Fibroblast of the conjunctiva (primary cell): Measurements from ENCODE around the gene EIF3B.
"Not testable (repeated sequence)": the region's sequence is repeated elsewhere in the genome, so short reads cannot be mapped to it uniquely, and the experiment has no call there.

Experiments
- DNase-seq: peaks from one replicate; pipeline ENCODE4 v3.0.0-alpha.2; 2010; ENCODE audit warnings: low read depth

EIF3B gene

DNA sequence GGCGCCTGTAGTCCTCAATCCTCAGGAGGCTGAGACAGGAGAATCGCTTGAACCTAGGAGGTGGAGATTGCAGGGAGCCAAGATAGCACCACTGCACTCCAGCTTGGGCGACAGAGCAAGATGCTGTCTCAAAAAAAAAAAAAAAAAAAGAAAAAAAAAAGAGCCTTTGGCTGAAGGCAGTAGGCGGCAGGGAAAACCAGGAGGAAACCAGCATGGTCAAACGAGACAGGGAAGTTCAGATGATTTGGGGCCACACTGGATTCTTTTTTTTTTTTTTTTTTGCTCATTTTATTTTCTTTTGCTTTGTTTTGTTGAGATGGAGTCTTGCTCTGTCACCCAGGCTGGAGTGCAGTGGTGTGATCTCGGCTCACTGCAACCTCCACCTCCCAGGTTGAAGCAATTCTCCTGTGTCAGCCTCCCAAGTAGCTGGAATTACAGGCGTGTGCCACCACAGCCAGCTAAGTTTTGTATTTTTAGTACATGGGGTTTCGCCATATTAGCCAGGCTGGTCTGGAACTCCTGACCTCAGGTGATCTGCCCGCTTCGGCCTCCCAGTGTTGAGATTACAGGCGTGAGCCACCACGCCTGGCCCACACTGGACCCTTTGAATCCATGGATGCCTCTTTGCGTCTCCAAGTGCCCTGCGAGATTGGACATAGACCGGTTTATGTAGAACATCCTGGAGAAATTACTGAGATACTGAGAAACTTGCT lies 7.1 kb upstream of the EIF3B start:
- not testable (repeated sequence) for DNase-seq

DNA sequence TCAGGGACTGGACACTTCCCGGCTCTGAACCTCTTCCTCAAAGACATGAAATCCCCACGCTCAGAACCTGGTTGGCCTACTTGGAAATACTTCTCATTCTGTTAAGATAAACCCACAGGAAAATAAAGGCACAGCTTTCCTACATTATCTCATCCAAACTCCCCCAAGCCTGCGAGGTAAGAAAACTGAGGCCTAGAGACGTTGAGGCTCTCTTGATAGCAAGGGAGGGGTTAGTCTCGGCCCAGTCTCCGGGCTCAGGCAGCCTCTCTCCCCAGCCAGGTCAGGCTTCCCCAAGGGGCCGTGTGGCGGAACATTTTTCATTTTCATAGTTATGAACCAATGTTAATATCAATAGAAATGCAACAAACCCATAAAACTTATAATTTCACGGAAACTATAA lies 4.6 kb upstream of the EIF3B start:
- no peak for DNase-seq

DNA sequence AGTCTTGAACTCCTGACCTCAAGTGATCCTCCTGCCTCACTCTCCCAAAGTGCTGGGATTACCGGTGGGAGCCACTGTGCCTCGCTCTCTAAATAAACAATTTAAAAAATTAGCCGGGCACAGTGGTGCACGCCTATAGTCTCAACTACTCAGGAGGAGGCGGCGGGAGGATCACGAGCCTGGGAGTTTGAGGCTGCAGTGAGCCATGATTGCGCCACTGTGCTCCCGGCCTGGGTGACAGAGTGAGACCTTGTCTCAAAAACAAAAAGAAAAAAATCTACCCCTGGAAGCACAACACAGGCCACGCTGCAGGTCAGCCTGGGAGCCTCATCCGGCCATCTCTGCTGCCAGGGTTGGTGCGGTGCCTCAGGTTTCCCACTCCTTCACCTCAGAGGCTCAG lies 3.8 kb upstream of the EIF3B start:
- DNase-seq, result no peak

DNA sequence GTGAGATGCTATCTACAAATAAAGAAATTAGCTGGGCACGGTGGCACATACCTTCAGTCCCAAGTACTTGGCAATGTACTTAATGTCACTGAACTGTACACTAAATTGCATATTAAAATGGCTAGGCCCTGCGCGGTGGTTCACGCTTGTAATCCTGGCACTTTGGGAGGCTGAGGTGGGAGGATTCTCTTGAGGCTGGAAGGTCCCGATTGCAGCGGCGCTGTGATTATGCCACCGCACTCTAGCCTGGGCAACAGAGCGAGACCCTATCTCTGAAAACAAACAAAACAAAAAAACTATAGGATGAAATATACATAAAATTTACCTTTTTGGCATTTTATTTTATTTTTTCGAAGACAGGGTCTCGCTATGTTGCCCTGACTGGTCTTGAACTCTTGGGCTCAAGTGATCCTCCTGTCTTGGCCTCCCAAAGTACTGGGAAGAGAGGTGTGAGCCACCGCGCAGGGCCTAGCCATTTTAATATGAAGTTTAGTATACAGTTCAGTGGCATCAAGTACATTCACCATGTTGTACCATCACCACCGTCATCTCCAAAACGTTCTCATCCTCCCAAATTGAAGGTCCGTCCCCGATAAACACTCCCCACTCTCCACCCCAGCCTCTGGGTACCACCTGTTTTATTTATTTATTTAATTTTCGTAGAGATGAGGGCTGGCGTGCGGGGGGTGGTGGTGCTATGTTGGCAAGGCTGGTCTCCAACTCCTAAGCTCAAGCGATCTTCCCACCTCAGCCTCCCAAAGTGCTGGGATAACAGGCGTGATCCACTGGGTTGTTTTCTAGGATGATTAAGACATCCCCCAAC lies 1.3 kb upstream of the EIF3B start:
- no peak for DNase-seq

DNA sequence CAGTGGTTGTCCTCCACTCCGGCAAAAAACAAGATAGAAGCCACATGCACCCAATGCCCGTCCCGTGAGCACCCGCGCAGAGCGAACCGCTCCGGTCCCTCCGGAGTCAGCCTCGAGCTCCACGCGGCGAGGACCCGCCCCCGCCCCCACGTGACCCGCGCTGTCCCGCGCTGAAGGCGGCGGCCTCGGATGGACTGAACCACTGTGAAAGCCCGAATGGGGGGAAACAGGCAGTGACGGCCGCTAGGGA lies 766 bp upstream of the EIF3B start:
- peak; percentile 80 for DNase-seq

DNA sequence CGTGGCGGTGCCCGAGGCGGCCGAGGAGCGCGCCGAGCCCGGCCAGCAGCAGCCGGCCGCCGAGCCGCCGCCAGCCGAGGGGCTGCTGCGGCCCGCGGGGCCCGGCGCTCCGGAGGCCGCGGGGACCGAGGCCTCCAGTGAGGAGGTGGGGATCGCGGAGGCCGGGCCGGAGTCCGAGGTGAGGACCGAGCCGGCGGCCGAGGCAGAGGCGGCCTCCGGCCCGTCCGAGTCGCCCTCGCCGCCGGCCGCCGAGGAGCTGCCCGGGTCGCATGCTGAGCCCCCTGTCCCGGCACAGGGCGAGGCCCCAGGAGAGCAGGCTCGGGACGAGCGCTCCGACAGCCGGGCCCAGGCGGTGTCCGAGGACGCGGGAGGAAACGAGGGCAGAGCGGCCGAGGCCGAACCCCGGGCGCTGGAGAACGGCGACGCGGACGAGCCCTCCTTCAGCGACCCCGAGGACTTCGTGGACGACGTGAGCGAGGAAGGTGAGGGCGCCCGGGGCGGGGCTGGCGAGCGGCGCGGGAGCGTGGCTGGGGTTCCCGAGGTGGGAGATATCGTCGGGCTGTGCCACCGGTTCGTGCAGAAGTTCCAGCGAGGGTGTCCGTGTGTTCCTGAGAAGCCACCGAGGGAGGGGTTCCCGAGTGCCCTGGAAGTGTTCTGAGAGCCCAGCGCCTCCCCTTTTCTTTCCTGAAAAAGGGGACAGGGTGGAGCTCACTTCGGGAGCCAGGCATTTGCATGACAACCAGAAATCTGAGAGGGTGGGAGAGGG lies 495 bp downstream of the EIF3B start:
- no peak for DNase-seq

DNA sequence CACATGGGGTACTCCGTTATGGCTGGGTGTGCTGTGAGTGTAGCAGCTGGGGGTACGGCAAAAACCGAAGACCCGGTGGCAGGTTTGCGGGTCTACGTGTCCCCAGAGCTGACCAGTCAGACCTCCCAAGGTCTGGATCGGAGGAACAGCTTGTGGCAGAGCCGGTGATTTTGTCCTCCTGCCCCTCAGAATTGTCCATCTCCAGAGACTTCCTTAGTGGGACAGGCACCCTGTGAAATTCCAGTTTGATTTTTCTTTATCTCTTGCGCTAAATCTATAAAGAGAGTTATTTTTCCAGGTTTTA lies 1.0 kb downstream of the EIF3B start:
- no peak for DNase-seq

DNA sequence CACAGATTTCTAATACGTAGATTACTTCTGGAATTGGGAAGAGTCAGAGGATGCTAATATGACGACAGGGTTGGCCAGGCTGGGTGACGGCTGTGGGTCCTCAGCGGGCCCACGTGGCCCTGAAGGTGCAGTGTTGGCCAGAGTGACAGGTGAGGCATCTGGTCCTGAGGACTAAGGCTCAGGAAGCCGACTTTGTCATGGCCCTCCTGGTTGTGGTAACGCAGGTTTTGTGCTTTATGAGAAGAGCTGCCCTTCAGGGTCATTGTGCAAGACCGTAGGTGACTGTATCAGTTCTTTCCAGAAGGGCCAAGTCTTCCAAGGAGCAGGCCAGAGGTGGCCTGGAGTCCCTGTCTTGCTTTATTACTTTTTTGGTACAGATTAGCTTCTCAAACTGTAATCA lies 2.5 kb downstream of the EIF3B start:
- no peak for DNase-seq

DNA sequence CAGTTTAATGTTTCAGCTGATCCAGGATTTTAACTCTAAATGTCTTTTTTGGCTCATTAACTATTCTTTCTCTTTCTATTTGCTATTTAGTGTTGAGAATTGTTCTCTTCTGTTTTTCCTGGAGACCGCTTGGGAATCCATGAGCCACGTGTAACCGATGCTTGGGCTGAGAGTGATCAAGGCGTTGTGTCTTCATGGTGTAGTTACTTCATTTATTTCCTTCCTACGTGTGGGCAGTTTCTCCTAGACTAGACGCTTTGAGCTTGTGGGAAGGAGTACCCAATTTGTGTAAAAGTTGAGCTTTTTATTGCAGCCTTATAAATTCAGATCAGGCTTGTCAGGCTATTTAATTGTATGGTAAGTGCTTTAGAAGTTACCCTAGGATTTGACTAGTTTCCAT lies 2.9 kb downstream of the EIF3B start:
- DNase-seq, result no peak

DNA sequence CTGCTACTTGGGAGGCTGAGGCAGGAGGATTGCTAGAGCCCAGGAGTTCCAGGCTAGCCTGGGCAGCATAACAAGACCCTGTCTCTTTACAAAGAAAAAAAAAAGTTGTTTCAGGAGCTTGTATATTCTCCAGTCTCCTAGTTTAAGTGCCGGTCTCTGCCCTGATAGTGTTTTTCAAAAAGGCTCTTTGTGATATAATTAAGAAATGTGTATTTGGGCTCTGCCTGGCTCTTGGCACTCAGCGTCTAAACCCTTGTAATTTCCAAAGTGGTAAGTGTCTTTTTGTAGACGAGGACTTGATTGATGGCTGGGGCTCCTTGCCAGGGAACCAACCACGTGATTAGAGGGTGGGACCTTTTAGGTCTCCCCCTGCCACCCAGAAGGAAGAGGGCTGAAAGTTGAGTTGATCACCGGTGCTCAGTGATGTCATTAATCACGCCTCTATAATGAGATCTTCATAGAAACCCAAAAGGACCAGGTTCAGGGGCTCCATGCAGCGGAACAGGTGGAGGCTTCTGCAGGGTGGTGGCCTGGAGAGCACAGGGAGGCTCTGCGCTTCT lies 4.4 kb downstream of the EIF3B start:
- DNase-seq, result no peak

DNA sequence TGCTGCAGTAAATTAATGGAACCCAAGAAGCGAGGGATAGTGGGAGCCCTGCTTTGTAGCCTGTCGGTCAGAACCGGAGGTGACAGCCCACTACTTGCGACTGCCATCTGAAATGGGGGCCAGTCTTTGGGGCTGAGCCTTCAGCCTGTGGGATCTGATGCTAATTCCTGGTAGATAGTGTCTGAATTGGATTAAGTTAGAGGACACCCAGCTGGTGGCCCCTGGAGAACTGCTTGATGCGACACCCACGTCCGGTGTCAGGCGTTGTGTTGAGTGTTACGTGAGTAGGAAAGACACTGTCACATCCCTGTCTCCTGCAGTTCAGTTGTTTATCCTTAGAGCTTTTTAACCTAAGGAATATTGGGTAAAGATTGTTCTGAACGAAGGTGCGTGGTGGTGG lies 5.0 kb downstream of the EIF3B start:
- no peak for DNase-seq

DNA sequence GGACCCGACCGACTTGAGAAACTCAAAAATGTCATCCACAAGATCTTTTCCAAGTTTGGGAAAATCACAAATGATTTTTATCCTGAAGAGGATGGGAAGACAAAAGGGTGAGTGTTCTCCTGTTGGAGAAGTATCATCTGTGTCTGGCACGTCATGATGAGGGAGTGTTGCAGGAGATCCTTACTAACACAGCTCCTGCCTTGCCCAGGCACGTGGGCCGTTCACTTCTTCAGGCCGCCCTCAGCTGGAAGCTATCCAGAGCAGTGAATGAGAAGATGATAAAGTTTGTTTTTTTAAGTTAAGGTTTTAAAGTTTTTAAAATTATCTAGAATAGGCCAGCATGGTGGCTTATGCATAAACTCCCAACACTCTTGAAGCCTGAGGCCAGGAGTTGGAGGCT lies 6.2 kb downstream of the EIF3B start:
- no peak for DNase-seq

DNA sequence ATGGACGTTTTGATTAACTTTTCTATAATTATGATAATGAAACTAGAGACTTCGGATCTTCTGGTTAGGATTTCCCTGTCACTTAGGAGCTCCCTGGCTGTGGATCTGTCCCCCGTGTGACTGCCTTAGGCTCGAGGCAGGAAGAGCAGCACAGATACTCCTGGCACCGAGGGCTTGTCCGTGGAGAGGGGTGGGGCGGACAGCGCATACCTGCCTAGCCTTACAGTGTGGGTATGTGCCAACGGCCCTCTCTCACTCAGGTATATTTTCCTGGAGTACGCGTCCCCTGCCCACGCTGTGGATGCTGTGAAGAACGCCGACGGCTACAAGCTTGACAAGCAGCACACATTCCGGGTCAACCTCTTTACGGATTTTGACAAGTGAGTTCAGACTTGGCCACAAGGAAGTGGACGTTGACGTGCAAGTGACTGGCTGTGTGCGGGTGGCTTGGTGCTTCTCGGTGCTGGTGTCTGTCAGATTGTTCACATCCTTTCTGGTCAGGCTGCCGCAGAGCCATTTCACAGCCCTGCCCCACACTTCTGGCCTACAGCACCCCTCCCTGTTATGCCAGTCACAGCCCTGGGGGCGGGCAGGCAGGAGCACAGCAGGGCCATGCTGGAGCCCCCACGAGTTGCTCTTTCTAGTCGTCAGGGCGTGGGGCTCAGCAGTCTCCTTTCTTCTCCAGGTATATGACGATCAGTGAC lies 7.9 kb downstream of the EIF3B start:
- no peak for DNase-seq

DNA sequence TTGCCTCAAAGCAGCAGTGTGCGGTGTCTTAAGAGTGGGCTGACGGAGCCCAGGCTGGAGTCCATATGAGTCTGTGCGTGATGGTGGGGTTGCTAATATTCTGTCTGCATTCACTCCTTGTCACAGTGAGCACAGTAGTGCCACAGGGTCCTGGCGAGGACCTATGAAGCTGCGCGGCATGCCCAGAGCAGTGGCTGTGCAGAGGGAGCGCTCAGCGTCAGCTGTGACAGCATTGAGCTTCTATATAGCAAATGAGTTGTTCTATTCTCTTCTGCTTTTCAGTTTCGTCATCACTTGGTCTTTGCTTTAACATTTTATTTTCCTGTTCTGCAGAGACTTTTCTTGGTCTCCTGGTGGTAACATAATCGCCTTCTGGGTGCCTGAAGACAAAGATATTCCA lies 14.5 kb downstream of the EIF3B start:
- no peak for DNase-seq

DNA sequence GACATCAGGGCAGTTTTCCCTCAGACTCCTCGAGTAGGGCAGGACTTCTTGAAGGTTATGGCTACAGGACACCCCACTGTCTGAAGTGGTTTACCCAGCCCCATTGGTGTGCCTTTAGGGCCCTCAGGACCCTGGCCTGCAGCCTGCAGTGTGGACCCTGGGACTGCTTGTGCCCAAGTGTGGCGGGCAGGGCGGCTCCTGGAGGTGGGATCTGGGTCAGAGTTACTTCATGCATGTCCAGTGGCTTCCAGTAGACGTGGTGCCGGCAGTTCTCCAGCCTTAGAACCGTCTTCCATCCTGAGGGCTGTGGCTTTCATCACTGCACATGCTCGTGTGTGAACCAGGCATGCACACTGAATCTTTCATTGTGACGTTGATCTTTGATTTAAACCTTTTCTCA lies 16.7 kb downstream of the EIF3B start:
- DNase-seq, result no peak

DNA sequence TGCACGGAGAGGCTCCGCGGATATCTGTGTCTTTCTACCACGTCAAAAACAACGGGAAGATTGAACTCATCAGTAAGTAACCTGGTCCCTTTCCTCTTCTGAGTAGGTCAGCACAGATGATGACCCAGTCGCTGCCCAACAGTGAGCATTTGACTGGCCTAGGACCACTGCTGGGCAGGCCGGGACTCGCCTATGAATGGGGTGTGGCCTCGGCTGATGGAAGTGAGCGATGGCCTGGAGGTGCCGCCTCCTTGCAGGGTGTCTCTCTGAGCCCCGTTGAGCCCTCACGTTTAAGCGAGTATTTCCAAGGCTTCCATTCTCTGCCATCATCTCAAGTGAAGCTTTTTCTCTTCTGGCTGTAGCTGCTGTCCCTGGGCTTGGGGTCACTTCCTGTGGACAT lies 18.1 kb downstream of the EIF3B start:
- no peak for DNase-seq

DNA sequence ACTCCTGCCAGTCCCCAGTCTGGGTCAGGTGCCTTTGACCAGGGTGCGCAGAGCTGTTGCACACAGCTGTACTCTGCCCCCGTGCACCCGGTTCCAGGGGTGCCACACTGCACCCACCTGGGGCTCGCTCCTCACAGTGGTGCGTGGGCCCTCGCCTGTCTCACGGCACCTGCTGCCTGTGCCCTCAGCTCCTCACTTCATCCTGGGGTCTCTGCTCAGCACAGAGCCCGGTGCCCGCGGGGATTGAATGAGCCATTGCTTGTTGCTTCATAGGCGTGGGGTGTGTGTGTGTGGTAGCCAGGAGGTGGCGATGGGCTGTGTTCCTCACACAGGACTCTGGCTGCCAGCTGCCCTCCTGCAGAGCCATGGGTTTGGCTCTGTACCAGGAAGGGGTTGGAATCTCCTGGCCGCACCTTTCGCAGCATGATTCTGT lies 18.5 kb downstream of the EIF3B start:
- no peak for DNase-seq

DNA sequence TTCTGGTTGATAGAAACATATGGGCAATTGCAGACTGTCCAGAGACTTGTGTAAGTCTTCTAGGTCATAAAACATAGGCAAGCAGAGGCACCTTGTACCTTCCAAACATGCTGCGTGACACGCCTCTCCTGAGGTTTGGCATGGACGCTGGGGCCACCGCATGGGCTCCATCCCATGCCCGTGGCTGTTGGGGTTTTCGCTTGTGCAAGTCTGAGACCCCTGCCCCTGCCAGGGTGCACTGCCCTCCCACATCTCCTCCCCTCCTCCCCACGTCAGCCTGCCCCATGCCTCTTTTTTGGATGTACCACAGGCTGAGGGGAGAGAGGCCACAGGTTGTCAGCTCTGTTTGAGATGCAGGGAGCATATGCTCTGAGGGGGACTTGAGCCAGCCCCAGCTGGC lies 19.0 kb downstream of the EIF3B start:
- DNase-seq, result no peak

DNA sequence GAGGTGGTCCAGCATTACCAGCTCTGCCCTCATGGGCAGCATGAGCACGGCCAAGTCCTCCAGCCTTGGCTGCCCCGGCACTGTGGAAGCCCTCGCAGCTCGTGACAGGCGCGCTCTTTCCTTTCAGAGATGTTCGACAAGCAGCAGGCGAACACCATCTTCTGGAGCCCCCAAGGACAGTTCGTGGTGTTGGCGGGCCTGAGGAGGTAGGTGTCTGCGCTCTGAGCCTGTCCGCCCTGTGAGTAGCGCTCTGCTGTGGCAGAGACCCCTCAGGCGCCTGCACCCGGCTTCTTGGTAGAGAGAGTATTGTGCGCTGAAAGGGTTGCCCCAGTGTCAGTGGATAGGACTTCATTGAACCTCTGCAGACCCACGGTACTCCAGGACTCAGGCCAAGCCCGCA lies 19.8 kb downstream of the EIF3B start:
- no peak for DNase-seq

DNA sequence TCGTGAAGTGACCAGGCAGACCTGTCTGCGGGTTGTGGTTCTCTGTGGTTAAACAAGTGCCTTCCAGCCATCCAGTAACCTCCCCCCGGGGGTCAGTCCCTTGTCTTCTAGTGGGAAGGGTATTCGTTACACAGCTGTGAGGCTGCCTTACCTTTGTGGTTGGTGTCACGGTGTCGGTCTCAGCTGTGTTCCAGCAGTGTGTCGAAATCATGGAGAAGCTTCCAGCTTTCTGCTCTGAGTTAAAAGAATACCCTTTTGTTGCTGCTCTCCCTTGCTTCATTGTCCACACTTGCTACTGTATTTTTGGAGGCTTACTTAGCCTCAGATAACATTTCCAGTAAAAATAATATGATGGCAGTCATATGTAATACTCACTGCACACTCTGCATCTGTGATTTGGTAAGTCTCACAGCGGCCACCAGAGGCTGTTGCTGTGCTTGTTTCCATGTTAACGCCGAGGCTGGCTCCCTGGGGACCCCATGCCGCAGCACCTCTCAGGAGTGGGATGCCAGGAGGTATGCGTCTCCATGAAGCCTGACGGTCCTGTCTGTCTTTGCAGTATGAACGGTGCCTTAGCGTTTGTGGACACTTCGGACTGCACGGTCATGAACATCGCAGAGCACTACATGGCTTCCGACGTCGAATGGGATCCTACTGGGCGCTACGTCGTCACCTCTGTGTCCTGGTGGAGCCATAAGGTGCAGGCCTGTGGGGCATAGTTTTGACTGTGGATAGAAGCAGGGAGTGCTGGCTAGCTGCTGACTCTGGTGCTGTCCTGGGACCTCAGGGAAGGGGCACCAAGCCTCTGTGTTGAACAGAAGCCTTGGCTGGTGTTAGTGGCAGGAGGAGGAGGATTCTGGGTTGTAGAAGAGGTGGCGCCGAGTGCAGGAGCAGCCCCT lies 20.5 kb downstream of the EIF3B start:
- no peak for DNase-seq

DNA sequence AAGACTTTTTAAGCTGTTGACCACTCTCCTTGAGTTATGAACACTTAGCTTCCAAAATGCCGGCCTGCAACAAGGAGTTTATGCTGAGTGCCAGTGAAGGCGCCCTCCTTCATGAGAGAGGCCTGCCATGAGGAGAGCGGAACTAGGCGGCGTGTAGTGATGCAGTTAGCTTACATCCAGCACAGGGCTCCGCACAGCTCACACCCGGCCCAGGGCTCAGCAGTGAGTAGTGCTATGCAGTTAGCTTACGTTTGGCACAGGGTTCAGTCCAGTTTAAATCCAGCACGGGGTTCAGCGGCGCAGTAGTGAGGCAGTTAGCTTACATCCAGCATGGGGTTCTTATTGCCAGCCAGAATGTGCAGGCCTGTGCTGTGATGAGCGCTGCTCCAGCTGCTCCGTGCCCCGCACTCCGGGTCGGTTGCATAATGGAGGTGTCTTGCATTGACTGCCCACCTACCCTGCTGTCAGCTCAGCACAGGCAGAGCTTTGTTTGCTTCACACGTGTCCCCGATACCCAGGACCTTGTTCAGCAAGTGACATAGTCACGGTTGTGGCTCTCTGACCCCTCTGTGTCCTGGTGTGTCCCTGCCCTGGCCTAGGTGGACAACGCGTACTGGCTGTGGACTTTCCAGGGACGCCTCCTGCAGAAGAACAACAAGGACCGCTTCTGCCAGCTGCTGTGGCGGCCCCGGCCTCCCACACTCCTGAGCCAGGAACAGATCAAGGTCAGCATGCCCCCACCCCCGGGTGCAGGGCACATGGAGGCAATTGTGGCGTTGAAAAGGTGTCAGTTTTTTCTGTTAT lies 21.9 kb downstream of the EIF3B start:
- DNase-seq, result no peak
